ENCODE data around the gene NPEPL1. TPM values are rescaled to one million over a fixed set of nuclear protein-coding genes. Genes with fewer than 3 reads are reported as not detected.

NPEPL1 gene
- total and polyA plus RNA-seq, 10 of the 15 experiments (the other 5 are each of a cell fraction or from before 2014, with no cell fraction given), result 0.08 to 21.3 (median 10.2) TPM

- H3K9me3 ChIP-seq (replicated peaks; ENCODE audit: control insufficient read depth, insufficient read depth, low read length), result no peaks in the 10 kb centered on the region
- H3K4me1 ChIP-seq (ENCODE audit: control insufficient read depth, insufficient read depth, low read length), result no peaks in the 10 kb centered on the region
- POLR2A ChIA-PET, result no interaction called here
- ATAC-seq (no peak; the same call in 2 of the 3 replicates), DNase-seq (ENCODE audit: low read depth, low spot score) (no peak), FAIRE-seq (no peak)
- SMC1A ChIA-PET (ENCODE audit: uncharacterized antibody, unreplicated experiment), result no interaction called here
- no TSS peak for BruUV-seq (replicated peaks)
- RAD21 ChIA-PET (ENCODE audit: unreplicated experiment), result no interaction called here
- no peak overlapping the region for H3K4me2 ChIP-seq (ENCODE audit: control insufficient read depth, insufficient read depth)
- H4K20me1 ChIP-seq (ENCODE audit: control insufficient read depth, insufficient read depth), result no peaks in the 10 kb centered on the region
- TF ChIP-seq YY1 (IDR thresholded peaks at IDR 0.05; ENCODE audit: low read depth, low read length), result no peak
- no peak for TF ChIP-seq GATAD2B (conservative IDR thresholded peaks at IDR 0.05; ENCODE audit: low read depth)
- no peak for TF ChIP-seq PBX3 (IDR thresholded peaks at IDR 0.05; ENCODE audit: insufficient replicate concordance, low read depth, low read length)
- TF ChIP-seq BACH1 (IDR thresholded peaks at IDR 0.05; ENCODE audit: borderline replicate concordance), result no peak
- no peak for TF ChIP-seq NFIC (IDR thresholded peaks at IDR 0.05; ENCODE audit: low read depth, low read length)
- TF ChIP-seq USF1 (IDR thresholded peaks at IDR 0.05; ENCODE audit: borderline replicate concordance, extremely low read length, insufficient read depth, low read depth, low read length), result no peak
- TF ChIP-seq HSF1 (IDR thresholded peaks at IDR 0.05; ENCODE audit: low read depth, low read length), result no peak
- no peak for TF ChIP-seq KAT2A (conservative IDR thresholded peaks at IDR 0.05; ENCODE audit: control insufficient read depth, low read depth, low read length)
- TF ChIP-seq HDGF (IDR thresholded peaks at IDR 0.05), result no peak
- no peak overlapping the region for H3K9ac ChIP-seq (ENCODE audit: control insufficient read depth, insufficient read depth, low read length)
- no peak overlapping the region for H3K4me3 ChIP-seq
- H2AFZ ChIP-seq (ENCODE audit: control insufficient read depth, low read depth, low read length), result no peak overlapping the region
- H3K27me3 ChIP-seq (replicated peaks in 1 of 2; ENCODE audit: control insufficient read depth in 2 of 2, insufficient read depth in 2 of 2, low read length in 1 of 2), result no peaks in the 10 kb centered on the region
- CTCF ChIA-PET, result no interaction called here
- intact Hi-C loops (cut with micrococcal nuclease; ENCODE audit: unreplicated experiment), result no loop called here
- no peaks in the 10 kb centered on the region for H3K79me2 ChIP-seq (ENCODE audit: control insufficient read depth, insufficient read depth, low read length)
- no peak overlapping the region for H3K27ac ChIP-seq (ENCODE audit: control insufficient read depth, insufficient read depth)
- peaks cover 0 to 3% of the 10 kb centered on the region in 2 experiments; a peak in 2 of 4 replicates for H3K36me3 ChIP-seq (ENCODE audit: control insufficient read depth in 2 of 2, insufficient read depth in 2 of 2, low read length in 1 of 2)
- 93% methylated on average over 28 of the region's 28 CpGs for WGBS (ENCODE audit: insufficient coverage, insufficient replicate concordance, low lambda C conversion rate, missing lambda C conversion rate)
- in situ Hi-C loops (cut with MboI), result no loop called here
Observed at GRCh38 chr20:58708246-58708931, 15.8 kb downstream of the NPEPL1 start.

Measured in GM12878 (cell line).